Effector memory CD8-positive, alpha-beta T cell (primary cell): ENCODE results near the gene CEP112.
"Not testable (repeated sequence)": the region's sequence is repeated elsewhere in the genome, so short reads cannot be mapped to it uniquely, and the experiment has no call there.

Source experiments
- ATAC-seq: fragments of 150-1000 bp; cut with Tn5 transposase; replicated peaks from 2 replicates; pipeline ENCODE4 v1.10.0; 2021; ENCODE audit warnings: mild to moderate bottlenecking, moderate library complexity
- DNase-seq, 3 experiments: peaks; one replicate each; pipeline ENCODE4 v3.0.0; 2021
- H3K27ac Mint-ChIP-seq, 2 donors: one replicate each; pipeline ENCODE4 v1.8.0; 2022; ENCODE audit warnings: mild to moderate bottlenecking in 2 of 2, mixed read lengths in 2 of 2, moderate library complexity in 2 of 2
- H3K27me3 Mint-ChIP-seq, 2 donors: one replicate each; pipeline ENCODE4 v1.8.0; 2022; ENCODE audit warnings: mixed read lengths in 2 of 2
- H3K36me3 Mint-ChIP-seq: one replicate; pipeline ENCODE4 v1.8.0; 2022; ENCODE audit warnings: mild to moderate bottlenecking, moderate library complexity, mixed read lengths; ENCODE audit not compliant: insufficient read depth
- H3K4me1 Mint-ChIP-seq, 2 donors: one replicate each; pipeline ENCODE4 v1.8.0; 2022; ENCODE audit warnings: low read depth in 2 of 2, mixed read lengths in 2 of 2
- H3K4me3 Mint-ChIP-seq, 2 donors: one replicate each; pipeline ENCODE4 v1.8.0; 2022; ENCODE audit warnings: mild to moderate bottlenecking in 2 of 2, mixed read lengths in 2 of 2, moderate library complexity in 2 of 2
- H3K9me3 Mint-ChIP-seq, 2 donors: one replicate each; pipeline ENCODE4 v1.8.0; 2022; ENCODE audit warnings: mixed read lengths in 2 of 2

Gene CEP112

GRCh38 chr17:66165537-66166123, 26.3 kb downstream of the CEP112 start:
- H3K4me1 Mint-ChIP-seq = no peaks in the 10 kb centered on the region
- H3K36me3 Mint-ChIP-seq = no peaks in the 10 kb centered on the region
- no peaks in the 10 kb centered on the region for H3K9me3 Mint-ChIP-seq
- H3K27ac Mint-ChIP-seq = no peak overlapping the region
- no peak overlapping the region for H3K4me3 Mint-ChIP-seq
- no peaks in the 10 kb centered on the region for H3K27me3 Mint-ChIP-seq
- peak; percentile 4 to 28 (median 25) for DNase-seq
- peak; percentile 44 for ATAC-seq

GRCh38 chr17:66155055-66155454, 36.9 kb downstream of the CEP112 start:
- not testable (repeated sequence) for H3K9me3 Mint-ChIP-seq, H3K27ac Mint-ChIP-seq, ATAC-seq, H3K27me3 Mint-ChIP-seq, H3K36me3 Mint-ChIP-seq, H3K4me1 Mint-ChIP-seq, DNase-seq
- H3K4me3 Mint-ChIP-seq = peak overlapping the region in 1 of 2 donors; percentile 31

GRCh38 chr17:66152756-66153155, 39.2 kb downstream of the CEP112 start:
- DNase-seq (no peak), ATAC-seq (no peak)
- Mint-ChIP-seq H3K9me3 (no peaks in the 10 kb centered on the region), H3K4me1 (peaks cover 0 to 5% of the 10 kb centered on the region in 2 donors), H3K27ac (no peak overlapping the region), H3K36me3 (no peaks in the 10 kb centered on the region), H3K4me3 (no peak overlapping the region), H3K27me3 (no peaks in the 10 kb centered on the region)

- no peaks in the 10 kb centered on the region for H3K27me3 Mint-ChIP-seq
- no peak overlapping the region for H3K27ac Mint-ChIP-seq
- H3K9me3 Mint-ChIP-seq = no peaks in the 10 kb centered on the region
- DNase-seq (no peak), ATAC-seq (no peak)
- H3K4me1 Mint-ChIP-seq = peaks cover 0 to 5% of the 10 kb centered on the region in 2 donors
- H3K36me3 Mint-ChIP-seq = no peaks in the 10 kb centered on the region
- H3K4me3 Mint-ChIP-seq = no peak overlapping the region
These were observed 41.2 kb downstream of the CEP112 start for GRCh38 chr17:66150708-66151107.

- DNase-seq = no peak
- Mint-ChIP-seq H3K27ac (peak overlapping the region in 1 of 2 donors; percentile 8), H3K27me3 (no peaks in the 10 kb centered on the region), H3K9me3 (no peaks in the 10 kb centered on the region), H3K36me3 (no peaks in the 10 kb centered on the region), H3K4me1 (no peaks in the 10 kb centered on the region), H3K4me3 (no peak overlapping the region)
- no peak for ATAC-seq
These were observed 42.4 kb downstream of the CEP112 start for GRCh38 chr17:66149562-66149961.

- H3K27me3 Mint-ChIP-seq = no peaks in the 10 kb centered on the region
- no peak overlapping the region for H3K27ac Mint-ChIP-seq
- no peak overlapping the region for H3K4me3 Mint-ChIP-seq
- no peaks in the 10 kb centered on the region for H3K4me1 Mint-ChIP-seq
- DNase-seq (no peak), ATAC-seq (no peak)
- no peaks in the 10 kb centered on the region for H3K9me3 Mint-ChIP-seq
- H3K36me3 Mint-ChIP-seq = no peaks in the 10 kb centered on the region
These were observed 45.5 kb downstream of the CEP112 start for GRCh38 chr17:66146394-66146793.

GRCh38 chr17:66143657-66144282, 48.2 kb downstream of the CEP112 start:
- Mint-ChIP-seq H3K36me3 (peaks cover 3% of the 10 kb centered on the region), H3K4me3 (no peak overlapping the region), H3K27me3 (no peaks in the 10 kb centered on the region), H3K4me1 (peaks cover 0 to 3% of the 10 kb centered on the region in 2 donors), H3K9me3 (no peaks in the 10 kb centered on the region), H3K27ac (no peak overlapping the region)
- DNase-seq = no peak
- no peak for ATAC-seq

GRCh38 chr17:66142428-66142827, 49.5 kb downstream of the CEP112 start:
- H3K27me3 Mint-ChIP-seq = no peaks in the 10 kb centered on the region
- H3K4me1 Mint-ChIP-seq = peaks cover 0 to 3% of the 10 kb centered on the region in 2 donors
- H3K27ac Mint-ChIP-seq = no peak overlapping the region
- DNase-seq = no peak
- H3K9me3 Mint-ChIP-seq = no peaks in the 10 kb centered on the region
- peaks cover 3% of the 10 kb centered on the region for H3K36me3 Mint-ChIP-seq
- ATAC-seq = no peak
- H3K4me3 Mint-ChIP-seq = no peak overlapping the region

GRCh38 chr17:66138120-66138519, 53.8 kb downstream of the CEP112 start:
- no peak for ATAC-seq
- H3K27ac Mint-ChIP-seq = no peak overlapping the region
- peaks cover 3% of the 10 kb centered on the region for H3K36me3 Mint-ChIP-seq
- H3K27me3 Mint-ChIP-seq = no peaks in the 10 kb centered on the region
- DNase-seq = no peak
- peaks cover 0 to 3% of the 10 kb centered on the region in 2 donors for H3K4me1 Mint-ChIP-seq
- H3K9me3 Mint-ChIP-seq = peaks cover 0 to 2% of the 10 kb centered on the region in 2 donors
- H3K4me3 Mint-ChIP-seq = no peak overlapping the region

- H3K4me3 Mint-ChIP-seq = no peak overlapping the region
- H3K27me3 Mint-ChIP-seq = no peaks in the 10 kb centered on the region
- DNase-seq = no peak
- no peak for ATAC-seq
- H3K9me3 Mint-ChIP-seq = peaks cover 0 to 2% of the 10 kb centered on the region in 2 donors
- no peak overlapping the region for H3K27ac Mint-ChIP-seq
- peaks cover 3% of the 10 kb centered on the region for H3K36me3 Mint-ChIP-seq
- H3K4me1 Mint-ChIP-seq = peaks cover 0 to 3% of the 10 kb centered on the region in 2 donors
These were observed 56.0 kb downstream of the CEP112 start for GRCh38 chr17:66135896-66136295.

GRCh38 chr17:66135219-66135618, 56.7 kb downstream of the CEP112 start:
- Mint-ChIP-seq H3K27ac (no peak overlapping the region), H3K27me3 (no peaks in the 10 kb centered on the region), H3K4me3 (no peak overlapping the region), H3K9me3 (peaks cover 0 to 2% of the 10 kb centered on the region in 2 donors), H3K36me3 (peaks cover 3% of the 10 kb centered on the region), H3K4me1 (peaks cover 0 to 3% of the 10 kb centered on the region in 2 donors)
- DNase-seq (no peak), ATAC-seq (no peak)

GRCh38 chr17:66129759-66130158, 62.2 kb downstream of the CEP112 start:
- Mint-ChIP-seq H3K9me3 (no peaks in the 10 kb centered on the region), H3K4me1 (no peaks in the 10 kb centered on the region), H3K27ac (no peak overlapping the region), H3K4me3 (no peak overlapping the region), H3K27me3 (no peaks in the 10 kb centered on the region), H3K36me3 (no peaks in the 10 kb centered on the region)
- no peak for ATAC-seq
- DNase-seq = no peak

GRCh38 chr17:66126231-66126630, 65.7 kb downstream of the CEP112 start:
- ATAC-seq = no peak

GRCh38 chr17:66123163-66123562, 68.8 kb downstream of the CEP112 start:
- Mint-ChIP-seq H3K27ac (no peak overlapping the region), H3K4me3 (no peak overlapping the region), H3K9me3 (no peaks in the 10 kb centered on the region), H3K27me3 (no peaks in the 10 kb centered on the region), H3K4me1 (no peaks in the 10 kb centered on the region), H3K36me3 (peaks cover 2% of the 10 kb centered on the region)
- ATAC-seq (no peak), DNase-seq (no peak)

More at GRCh38 chr17:66126231-66126630, 65.7 kb downstream of the CEP112 start:
- Mint-ChIP-seq H3K4me1 (no peaks in the 10 kb centered on the region), H3K4me3 (no peak overlapping the region), H3K36me3 (peaks cover 2% of the 10 kb centered on the region), H3K9me3 (no peaks in the 10 kb centered on the region), H3K27ac (no peak overlapping the region), H3K27me3 (no peaks in the 10 kb centered on the region)
- DNase-seq = no peak
